ENCODE data around the gene GNAT1.

GRCh38 chr3:50153782-50154475 is 37.5 kb upstream of the GNAT1 start:
- TF ChIP-seq GLIS3 (CRISPR knock-in tag; IDR thresholded peaks at IDR 0.05) = no peak
- no peak for TF ChIP-seq OSR1 (CRISPR knock-in tag; IDR thresholded peaks at IDR 0.05)
- no peak for TF ChIP-seq PATZ1 (CRISPR knock-in tag; IDR thresholded peaks at IDR 0.05; ENCODE audit: borderline replicate concordance)
- no peak for TF ChIP-seq ARNTL (CRISPR knock-in tag; IDR thresholded peaks at IDR 0.05; ENCODE audit: borderline replicate concordance, low read depth)

Data from SK-N-SH treated with all-trans-retinoic acid at 6 μM for 48 hours (cell line).